LNCAP (cell line): Measurements from ENCODE around the gene CDKL5.

Experiments
- CTCF ChIP-seq: fragments of 450-650 bp; IDR thresholded peaks from 2 replicates; pipeline ENCODE4 v1.5.1; 2017; ENCODE audit warnings: mild to moderate bottlenecking

The CDKL5 gene

GRCh38 chrX:18436017-18436416 is 10.6 kb downstream of the CDKL5 start:
- no peak for TF ChIP-seq CTCF

DNA sequence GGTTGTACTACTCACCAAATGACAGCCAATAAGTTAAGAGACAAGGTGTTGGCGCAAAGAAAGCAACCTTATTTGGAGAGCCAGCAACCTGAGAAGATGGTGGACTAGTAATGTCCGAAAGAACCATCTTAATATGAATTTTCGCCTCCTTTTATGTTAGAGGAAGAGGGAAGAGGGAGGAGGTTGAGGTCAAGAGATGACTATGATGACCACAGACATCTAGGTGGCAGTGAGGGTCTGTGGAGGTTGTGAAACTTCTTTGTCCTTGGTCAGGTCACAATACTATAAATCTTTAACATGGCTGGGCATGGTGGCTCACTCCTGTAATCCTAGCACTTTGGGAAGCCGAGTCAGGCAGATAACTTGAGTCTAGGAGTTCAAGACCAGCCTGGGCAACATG is 15.4 kb downstream of the CDKL5 start:
- no peak for TF ChIP-seq CTCF

DNA sequence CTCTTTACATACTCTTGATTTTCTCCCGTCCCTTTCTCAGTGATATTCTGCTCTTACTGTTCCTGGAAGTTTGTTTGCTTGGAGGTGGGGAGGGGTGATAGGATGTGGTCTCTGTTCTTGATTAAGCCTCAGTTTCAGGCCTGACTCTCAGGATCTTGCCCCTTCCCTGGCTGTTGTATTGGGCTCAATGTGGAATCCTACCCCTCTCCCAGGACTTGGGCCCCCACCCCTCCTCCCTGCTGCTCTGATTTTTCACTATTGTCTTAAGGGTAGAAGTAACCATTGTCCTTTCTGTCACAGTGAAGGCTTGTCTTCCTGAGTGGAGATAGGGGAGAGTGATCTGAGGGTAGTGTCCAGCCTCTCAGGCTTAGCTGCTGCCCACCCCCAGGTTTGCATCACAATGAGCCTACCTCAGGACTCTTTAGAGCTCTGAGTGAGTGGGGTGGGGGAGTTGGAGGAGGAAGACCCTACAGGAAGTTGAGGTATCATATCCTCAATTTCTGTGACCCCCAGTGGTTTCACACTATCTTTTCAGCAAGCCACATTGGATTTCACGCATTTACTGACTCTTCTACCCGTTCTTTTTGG is 16.5 kb downstream of the CDKL5 start:
- no peak for TF ChIP-seq CTCF

GRCh38 chrX:18448416-18448815 is 23.0 kb downstream of the CDKL5 start:
- no peak for TF ChIP-seq CTCF

DNA sequence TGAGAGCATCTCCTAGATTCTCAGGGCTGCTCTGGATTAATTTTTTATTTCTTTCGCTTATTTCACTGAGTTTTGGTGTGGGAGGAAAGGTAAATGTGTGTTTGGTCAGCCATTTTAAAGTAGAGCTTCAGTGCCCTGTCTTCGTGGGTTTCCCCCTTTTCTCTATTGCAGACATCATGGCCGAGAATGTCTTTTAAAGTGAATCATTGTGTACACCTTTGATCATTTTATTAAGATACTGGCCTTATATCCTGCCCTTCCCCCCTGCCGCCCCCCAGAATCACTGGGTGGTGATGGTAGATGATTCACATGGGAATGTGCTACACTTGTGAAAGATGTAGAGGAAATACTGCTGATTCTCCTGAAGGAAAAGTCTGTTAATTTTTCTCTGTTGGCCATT is 23.8 kb downstream of the CDKL5 start:
- TF ChIP-seq CTCF: no peak

GRCh38 chrX:18455384-18455783 is 30.0 kb downstream of the CDKL5 start:
- TF ChIP-seq CTCF: no peak

DNA sequence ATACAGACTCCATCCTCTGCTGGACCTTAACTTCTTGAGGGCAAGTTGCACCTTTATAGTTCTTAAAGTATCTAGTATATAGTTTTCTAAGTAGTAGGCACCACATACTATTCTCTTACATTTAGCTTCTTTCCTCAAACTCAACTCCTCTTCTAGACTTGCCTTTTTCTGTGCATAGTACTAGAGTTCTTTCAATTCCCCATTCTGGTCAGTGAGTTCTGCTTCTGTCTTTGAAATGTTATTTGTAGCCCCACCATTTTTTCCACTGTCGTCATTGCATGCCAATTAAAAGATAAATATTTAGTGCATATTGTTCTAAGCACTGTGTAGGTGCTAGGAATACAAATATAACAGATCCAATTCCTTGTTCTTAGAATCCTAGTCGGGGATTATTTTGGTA is 31.6 kb downstream of the CDKL5 start:
- TF ChIP-seq CTCF: no peak

DNA sequence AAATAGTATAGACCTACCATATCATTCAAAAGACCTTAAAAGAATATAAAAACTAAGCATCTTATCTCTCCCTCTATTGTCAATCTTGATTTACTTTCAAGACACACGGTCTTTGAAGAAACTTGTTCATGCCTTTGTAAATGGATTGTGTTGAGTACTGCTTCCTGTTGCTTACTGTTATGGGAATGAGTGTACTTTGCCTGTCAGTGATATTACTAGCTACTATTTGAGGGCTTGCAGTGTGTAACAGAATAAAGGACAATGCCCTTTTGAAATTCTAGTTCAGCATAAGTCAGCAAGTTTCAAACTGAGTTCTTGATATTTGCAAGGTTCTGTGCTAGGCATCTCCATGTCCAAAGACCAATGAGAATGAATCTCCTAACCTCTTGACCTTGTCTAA is 36.0 kb downstream of the CDKL5 start:
- TF ChIP-seq CTCF: no peak
